NCI-H524 treated with DMSO at 0.1 percent for 48 hours (cell line): ENCODE measurements around the gene LDAF1.
"Not testable (repeated sequence)": the region's sequence is repeated elsewhere in the genome, so short reads cannot be mapped to it uniquely, and the experiment has no call there.

Experiments used
- DNase-seq: peaks from one replicate; lab custom pipeline; 2025; lab: John Stamatoyannopoulos, UW

The LDAF1 gene

GRCh38 chr16:21158208-21159110 lies at the start of gene LDAF1:
Gene LDAF1 (plus strand): TSS chr16:21158674. CDS start chr16:21161183, 2,509 bp downstream.
- peak; percentile 15 for DNase-seq

GRCh38 chr16:21115551-21115950 lies 42.9 kb upstream of the LDAF1 start:
- not testable (repeated sequence) for DNase-seq

- DNase-seq, result no peak
These were observed 42.3 kb upstream of the LDAF1 start for GRCh38 chr16:21116148-21116693.

DNA sequence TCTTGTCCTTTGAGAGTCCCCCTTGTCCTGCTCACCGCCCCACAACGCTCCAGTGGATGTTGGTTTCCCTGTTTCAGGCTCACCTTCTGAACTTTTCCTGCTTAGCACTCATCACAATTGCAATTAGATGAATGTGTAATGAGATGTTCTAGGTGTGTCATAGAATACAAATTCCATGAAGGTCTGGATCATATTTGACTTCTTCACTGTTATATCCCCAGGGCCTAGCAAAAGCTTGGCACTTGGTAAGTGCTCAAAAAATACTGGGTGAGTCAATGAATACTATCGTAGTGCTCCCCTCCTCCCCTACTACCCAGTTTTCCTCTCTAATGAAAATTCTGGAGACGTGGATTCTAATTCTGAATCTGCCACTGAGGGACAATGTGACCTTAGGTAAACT lies 40.9 kb upstream of the LDAF1 start:
- DNase-seq, result no peak

DNA sequence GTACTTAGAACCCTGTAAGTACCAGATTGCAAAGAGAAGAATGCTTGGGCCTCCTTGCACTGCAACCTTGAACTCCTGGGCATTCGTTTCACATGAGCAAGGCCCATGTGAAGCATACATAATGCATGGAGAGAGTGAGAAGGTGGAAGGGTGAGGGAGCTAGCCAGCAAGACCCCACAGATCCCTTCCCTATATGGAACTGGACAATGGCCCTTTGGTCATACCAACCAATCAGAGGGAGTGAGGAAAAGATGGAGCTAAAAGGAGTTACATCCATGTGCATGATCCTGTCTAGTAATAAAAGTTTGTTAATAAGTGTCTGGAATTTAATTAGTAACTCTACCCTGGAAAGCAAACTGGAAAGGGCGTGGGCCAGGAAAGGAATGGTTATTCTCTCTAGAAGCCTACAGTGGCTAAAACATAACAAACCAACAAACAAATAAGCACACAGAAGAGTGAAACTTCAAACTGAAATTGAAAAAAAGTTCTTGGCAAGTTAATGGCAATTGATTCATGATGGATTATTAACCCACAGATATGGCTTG lies 37.4 kb upstream of the LDAF1 start:
- DNase-seq, result no peak

GRCh38 chr16:21125191-21125590 lies 33.3 kb upstream of the LDAF1 start:
- DNase-seq, result no peak

DNA sequence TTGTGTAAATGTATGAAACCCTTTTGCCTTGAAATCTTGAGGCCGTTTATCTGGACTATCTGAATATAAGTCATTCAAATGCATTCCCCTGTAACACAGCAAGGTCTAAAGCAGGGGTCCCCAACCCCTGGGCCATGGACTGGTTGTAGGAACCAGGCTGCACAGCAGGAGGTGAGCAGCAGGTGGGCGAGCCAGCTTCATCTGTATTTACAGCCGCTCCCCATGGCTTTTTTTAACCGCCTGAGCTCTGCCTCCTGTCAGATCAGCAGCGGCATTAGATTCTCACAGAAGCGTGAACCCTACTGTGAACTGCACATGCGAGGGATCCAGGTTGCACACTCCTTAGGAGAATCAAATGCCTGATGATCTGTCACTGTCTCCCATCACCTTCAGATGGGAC lies 32.0 kb upstream of the LDAF1 start:
- no peak for DNase-seq

DNA sequence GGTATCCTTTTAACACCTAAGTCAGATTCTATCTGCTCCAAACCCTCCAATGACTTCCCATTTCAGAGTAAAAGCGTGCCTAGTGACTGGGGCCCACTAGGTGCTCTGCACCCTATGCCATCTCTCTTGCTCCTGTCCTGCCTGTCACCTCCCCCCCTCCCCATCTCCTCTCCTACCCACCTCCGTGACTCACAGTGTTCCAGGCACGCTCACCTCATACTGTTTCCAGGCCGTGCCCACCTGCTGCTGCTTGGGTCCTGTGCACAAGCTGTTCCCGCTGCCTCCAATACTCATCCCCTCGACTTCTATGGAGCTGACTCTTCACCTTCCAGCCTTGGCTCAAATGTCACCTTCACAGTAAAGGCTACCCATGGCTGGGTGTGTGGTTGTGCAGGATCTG lies 29.5 kb upstream of the LDAF1 start:
- no peak for DNase-seq

- no peak for DNase-seq
These were observed 27.7 kb upstream of the LDAF1 start for GRCh38 chr16:21130811-21131210.

DNA sequence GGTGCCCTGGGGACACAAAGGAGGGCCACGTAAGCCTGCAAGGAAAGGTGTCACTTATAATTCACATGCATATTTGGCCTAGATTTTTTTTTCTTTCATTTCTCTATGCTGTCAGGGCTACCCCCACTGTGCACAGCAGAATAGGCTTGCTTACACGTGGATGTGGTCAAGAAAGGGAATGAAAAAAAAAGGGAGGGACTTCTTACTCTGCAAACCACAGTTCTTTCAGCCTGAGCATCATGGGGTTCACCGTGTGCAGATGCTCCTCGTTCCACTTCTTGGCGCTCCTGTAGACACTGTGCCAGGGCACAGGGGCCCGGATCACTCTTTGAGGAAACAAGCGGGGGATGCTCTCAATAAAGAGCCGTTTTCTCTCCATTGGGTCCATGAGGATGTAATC lies 24.4 kb upstream of the LDAF1 start:
- DNase-seq, result no peak

DNA sequence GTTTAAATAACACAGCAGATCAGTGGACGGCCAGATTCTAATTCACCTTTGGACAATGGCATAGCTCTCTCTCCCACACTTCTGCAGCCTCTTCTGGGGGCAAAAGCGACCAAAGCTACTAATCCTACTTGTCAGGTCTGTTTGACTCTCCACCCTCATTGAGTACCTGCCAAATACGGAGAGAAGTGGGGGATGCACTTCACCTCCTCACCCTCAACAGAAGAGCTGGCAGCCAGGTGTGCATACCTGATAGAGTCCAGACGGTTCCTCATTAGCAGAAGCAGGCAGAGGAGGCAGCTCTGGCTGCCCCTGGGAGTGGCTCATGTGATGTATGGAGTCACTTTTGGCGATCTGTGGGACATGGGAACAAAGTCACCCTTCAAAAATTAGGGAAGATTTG lies 12.7 kb upstream of the LDAF1 start:
- DNase-seq, result no peak

GRCh38 chr16:21150375-21151001 lies 8.0 kb upstream of the LDAF1 start, which contains the start of gene DNAH3:
Gene DNAH3 (minus strand): TSS chr16:21150846. CDS start chr16:21150319, 527 bp downstream.
- peak; percentile 11 for DNase-seq

- not testable (repeated sequence) for DNase-seq
These were observed 6.1 kb upstream of the LDAF1 start for GRCh38 chr16:21152160-21153030.

DNA sequence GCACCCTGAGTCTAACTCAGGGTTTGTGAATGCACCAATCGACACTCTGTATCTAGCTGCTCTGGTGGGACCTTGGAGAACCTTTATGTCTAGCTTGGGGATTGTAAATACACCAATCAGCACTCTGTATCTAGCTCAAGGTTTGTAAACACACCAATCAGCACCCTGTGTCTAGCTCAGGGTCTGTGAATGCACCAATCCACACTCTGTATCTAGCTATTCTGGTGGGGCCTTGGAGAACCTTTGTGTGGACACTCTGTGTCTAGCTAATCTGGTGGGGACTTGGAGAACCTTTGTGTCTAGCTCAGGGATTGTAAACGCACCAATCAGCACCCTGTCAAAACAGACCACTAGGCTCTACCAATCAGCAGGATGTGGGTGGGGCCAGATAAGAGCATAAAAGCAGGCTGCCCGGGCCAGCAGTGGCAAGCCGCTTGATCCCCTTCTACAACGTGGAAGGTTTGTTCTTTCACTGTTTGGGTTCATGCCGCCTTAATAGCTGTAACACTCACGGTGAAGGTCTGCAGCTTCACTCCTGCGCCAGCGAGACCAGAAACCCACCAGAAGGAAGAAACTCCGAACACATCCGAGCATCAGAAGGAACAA lies 5.2 kb upstream of the LDAF1 start:
- not testable (repeated sequence) for DNase-seq

DNA sequence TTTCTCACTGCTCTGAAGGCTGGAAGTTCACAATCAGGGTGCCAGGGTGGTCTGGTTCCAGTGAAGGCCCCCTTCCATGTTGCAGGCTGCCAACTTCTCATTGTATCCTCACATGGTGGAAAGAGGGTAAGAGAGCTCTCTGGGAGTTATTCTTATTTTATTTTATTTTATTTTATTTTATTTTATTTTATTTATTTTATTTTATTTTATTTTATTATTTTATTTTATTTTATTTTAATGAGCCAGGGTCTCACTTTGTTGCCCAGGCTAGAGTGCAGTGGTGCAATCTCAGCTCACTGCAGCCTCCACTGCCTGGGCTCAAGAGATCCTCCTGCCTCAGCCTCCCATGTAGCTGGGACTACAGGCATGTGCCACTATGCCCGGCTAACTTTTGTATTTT lies 2.5 kb upstream of the LDAF1 start:
- DNase-seq, result not testable (repeated sequence)

- DNase-seq, result peak; percentile 43
These were observed 1.6 kb upstream of the LDAF1 start for GRCh38 chr16:21156767-21157467.

DNA sequence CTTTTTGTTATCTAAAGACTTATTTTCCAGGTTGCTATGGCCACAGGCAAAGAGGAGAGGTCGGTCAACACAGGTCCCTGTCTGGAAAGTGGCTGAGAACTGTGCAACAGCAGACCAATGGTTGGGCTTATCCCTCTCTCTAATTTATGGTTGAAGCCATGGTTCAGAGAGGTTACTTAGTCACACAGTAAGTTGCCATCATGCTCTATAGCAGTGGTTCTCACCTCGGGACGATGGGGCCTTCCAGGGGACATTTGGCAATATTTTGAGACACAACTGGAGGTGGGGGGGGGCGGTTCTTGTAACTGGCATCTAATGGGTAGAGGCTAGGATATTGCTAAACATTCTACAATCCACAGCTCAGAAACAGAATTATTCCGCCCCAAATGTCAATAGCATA lies 842 bp upstream of the LDAF1 start:
- DNase-seq, result no peak

DNA sequence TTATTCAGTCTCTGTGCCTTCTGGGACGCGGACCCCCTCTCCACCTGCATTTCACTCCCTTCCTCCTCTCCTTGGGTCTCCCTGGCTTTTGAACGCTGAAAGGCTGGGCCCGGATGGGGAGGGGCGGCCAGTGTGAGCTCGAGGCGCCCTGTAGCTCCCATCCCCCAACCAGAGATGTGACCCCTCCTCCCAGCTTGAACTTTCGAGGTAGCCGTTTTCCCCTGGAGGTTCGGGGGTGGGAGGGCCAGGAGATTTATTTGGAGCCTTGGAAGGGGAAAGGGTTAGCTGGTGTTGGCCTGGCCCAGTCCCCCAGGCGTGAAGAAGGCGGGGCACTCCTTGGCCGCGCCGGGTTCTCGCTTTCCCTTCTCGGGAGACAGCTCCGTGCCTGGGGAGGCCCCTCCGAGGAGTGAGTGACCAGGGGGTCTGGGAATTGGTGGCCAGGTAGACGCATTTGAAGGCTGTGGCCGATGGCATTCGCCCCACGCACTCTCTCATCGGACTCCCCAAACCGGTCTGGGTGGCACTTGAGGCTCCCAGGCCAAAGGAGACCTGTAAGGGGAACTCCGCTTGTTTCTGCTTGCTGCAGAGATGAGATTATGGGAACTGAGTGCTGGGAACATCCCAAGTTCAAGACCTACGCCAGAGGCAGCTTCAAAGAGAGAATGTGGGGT lies 942 bp downstream of the LDAF1 start:
- DNase-seq, result no peak

DNA sequence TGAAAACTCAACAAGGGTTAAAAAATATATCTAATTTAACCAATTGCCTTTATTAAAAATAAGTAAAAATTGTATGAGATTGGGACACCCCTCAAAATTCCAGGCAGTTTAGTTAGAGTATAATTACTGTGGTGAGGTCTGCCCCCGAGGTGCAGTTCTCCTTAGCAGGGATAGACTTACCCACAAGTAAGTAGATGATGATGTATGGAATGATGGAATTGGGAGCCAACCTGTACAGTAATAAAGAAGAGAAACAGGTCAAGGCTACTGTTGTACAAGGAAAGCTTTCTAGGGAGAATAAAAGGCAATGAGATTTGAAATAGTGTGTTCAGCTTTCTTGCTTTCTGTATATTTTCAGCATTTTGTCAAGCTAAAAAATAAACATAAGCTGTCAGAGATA lies 1.8 kb downstream of the LDAF1 start:
- DNase-seq, result no peak

DNA sequence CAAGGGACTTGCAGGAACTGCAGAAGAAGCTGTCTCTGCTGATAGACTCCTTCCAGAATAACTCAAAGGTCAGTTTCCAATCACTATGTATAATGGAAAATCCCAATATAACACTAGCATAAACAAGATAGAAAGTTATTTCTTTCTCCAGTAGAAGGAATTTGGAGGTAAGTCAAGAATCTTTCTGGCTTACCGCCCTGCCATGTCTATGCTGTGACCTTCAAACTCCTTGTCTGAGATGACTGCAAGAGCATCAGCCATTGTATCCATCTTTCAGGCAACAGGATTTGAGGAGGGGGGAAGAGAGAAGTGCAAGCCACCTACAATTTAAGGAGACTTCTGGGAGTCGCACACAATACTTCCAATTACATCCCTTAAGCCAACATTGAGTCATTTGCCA lies 2.7 kb downstream of the LDAF1 start:
- DNase-seq, result no peak
